ENCODE measurements around the gene KIAA1549. TPM values are rescaled to one million over a fixed set of nuclear protein-coding genes. Genes with fewer than 3 reads are reported as not detected.

Gene KIAA1549
- total RNA-seq (2012; rRNA removed) (1.1 and 1.3 TPM in 2 replicates), polyA plus RNA-seq (2012; rRNA removed) (3.2 and 3.3 TPM in 2 replicates), Bru-seq, nascent RNA (percentile 60 among the genes with signal in this experiment), BruChase-seq, experiment 1, labeled RNA remaining after a 6-hour chase (percentile 61 among the genes with signal in this experiment), BruChase-seq, experiment 2, labeled RNA remaining after a 2-hour chase (percentile 63 among the genes with signal in this experiment)
- 1.6 and 2.4 TPM in 2 replicates for polyA plus RNA-seq (2012; cell fraction: cytosol; rRNA removed)
- polyA plus RNA-seq (2012; cell fraction: nucleus; rRNA removed; ENCODE audit: low replicate concordance): 3.0 and 3.1 TPM in 2 replicates
- long read RNA-seq, partial matches to known transcripts: 2 of 2 reads
- long read RNA-seq, other reads (novel, unspliced or antisense): 0 of 2 reads

DNA sequence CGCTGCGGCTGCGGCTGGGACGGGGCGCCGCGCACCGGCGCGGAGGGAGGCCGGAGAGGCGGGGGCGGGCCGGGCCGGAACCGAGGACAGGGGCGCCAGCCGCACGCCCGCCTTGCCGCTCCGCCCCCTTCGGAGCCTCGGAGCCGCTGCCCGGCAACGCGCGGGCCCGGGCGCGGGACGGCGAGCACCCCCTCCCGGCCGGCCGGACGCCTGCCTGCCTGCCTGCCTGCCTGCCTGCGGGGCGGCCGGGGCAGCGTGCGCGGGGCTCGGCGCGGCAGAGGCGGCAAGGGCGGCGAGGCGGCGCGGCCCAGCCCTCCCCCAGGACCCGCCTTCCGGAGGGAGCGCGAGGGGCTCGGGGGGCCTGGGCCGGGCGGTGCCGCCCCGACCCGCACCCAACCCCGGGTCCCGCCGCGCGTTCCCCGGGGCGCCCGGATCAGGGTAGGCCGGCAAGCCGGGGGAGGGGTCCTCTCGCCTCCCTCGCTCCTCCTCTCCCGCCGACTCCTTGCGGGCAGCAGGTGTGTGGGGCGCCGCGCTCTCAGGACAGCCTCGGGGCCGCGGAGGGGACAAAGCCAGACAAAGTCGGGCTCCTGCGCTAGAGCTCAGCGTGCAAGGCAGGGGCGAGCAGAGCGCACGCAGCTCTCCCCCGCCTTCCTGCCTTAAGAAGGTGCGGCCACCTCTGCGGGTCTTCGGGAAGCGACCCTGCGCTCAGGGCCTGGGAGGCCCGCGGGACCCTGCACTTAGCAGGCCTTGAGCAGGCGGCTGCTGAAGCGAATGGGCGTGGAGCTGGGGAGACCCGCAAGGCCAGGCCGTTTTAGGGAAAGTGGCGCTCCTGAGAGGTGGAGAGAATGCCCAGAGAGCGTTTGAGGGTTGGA, at the start of gene KIAA1549:
TSS of gene KIAA1549 (minus strand) at position 58 of the 872 bp plus-strand sequence. CDS start 120 bp downstream, outside the sequence.
- POLR2A ChIA-PET (ENCODE audit: unreplicated experiment): no interaction called here
- ATAC-seq (ENCODE audit: low read depth): peak; percentile 95
- H4K91ac ChIP-seq (ENCODE audit: insufficient read depth, low read depth, low read length): no peak within 1 kb of the TSS
- TF ChIP-seq POLR2A (IDR thresholded peaks at IDR 0.05; ENCODE audit: low read depth, low read length) (no peak), NFE2L2 (IDR thresholded peaks at IDR 0.05; ENCODE audit: low read depth, low read length) (no peak), CEBPB (IDR thresholded peaks at IDR 0.05; ENCODE audit: low read depth, low read length) (no peak), BHLHE40 (IDR thresholded peaks at IDR 0.05; ENCODE audit: low read depth, low read length) (0 out of 2 replicates have a peak, but pooled peaks have one; percentile 21), RCOR1 (IDR thresholded peaks at IDR 0.05; ENCODE audit: insufficient replicate concordance, low read length) (no peak), FOS (IDR thresholded peaks at IDR 0.05; ENCODE audit: low read depth, low read length) (no peak), MAZ (IDR thresholded peaks at IDR 0.05; ENCODE audit: borderline replicate concordance, low read depth, low read length) (peak; percentile 30; the same call in 1 of the 2 replicates), CHD1 (IDR thresholded peaks at IDR 0.05; ENCODE audit: low read depth, low read length) (no peak), MXI1 (IDR thresholded peaks at IDR 0.05; ENCODE audit: borderline replicate concordance, low read depth, low read length) (peak; percentile 57; the same call in 1 of the 2 replicates), SMC3 (IDR thresholded peaks at IDR 0.05; ENCODE audit: low read depth, low read length) (peak; percentile 39)
- TF ChIP-seq, protein P1, sequence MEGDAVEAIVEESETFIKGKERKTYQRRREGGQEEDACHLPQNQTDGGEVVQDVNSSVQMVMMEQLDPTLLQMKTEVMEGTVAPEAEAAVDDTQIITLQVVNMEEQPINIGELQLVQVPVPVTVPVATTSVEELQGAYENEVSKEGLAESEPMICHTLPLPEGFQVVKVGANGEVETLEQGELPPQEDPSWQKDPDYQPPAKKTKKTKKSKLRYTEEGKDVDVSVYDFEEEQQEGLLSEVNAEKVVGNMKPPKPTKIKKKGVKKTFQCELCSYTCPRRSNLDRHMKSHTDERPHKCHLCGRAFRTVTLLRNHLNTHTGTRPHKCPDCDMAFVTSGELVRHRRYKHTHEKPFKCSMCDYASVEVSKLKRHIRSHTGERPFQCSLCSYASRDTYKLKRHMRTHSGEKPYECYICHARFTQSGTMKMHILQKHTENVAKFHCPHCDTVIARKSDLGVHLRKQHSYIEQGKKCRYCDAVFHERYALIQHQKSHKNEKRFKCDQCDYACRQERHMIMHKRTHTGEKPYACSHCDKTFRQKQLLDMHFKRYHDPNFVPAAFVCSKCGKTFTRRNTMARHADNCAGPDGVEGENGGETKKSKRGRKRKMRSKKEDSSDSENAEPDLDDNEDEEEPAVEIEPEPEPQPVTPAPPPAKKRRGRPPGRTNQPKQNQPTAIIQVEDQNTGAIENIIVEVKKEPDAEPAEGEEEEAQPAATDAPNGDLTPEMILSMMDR (conservative IDR thresholded peaks at IDR 0.05; ENCODE audit: low read depth, low read length): peak; percentile 58
- TF ChIP-seq, protein P2, sequence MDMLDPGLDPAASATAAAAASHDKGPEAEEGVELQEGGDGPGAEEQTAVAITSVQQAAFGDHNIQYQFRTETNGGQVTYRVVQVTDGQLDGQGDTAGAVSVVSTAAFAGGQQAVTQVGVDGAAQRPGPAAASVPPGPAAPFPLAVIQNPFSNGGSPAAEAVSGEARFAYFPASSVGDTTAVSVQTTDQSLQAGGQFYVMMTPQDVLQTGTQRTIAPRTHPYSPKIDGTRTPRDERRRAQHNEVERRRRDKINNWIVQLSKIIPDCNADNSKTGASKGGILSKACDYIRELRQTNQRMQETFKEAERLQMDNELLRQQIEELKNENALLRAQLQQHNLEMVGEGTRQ (IDR thresholded peaks at IDR 0.05; ENCODE audit: low read depth, low read length): no peak

More for the DNA sequence above, at the start of gene KIAA1549:
- Histone ChIP-seq H2BK120ac (ENCODE audit: low read depth, low read length) (no peak within 1 kb of the TSS), H3K4ac (ENCODE audit: low read depth, low read length) (0 out of 2 replicates have a peak within 1 kb of the TSS, but pooled peaks have one; percentile 10), H2AK9ac (replicated peaks; ENCODE audit: low read depth, low read length, poor library complexity) (peak within 1 kb of the TSS; percentile 71), H2BK5ac (ENCODE audit: low read depth, low read length, poor library complexity, severe bottlenecking) (no peak within 1 kb of the TSS), H3K4me2 (ENCODE audit: low read depth, low read length) (peak within 1 kb of the TSS; percentile 90), H4K20me1 (ENCODE audit: insufficient read depth, low read length) (0 out of 2 replicates have a peak, but pooled peaks cover 4% of the 10 kb centered on the region), H2BK20ac (ENCODE audit: low read depth, low read length) (no peak within 1 kb of the TSS), H2AFZ (replicated peaks; ENCODE audit: low read length, poor library complexity) (peak within 1 kb of the TSS; percentile 94), H3K18ac (ENCODE audit: low read depth, low read length) (no peak within 1 kb of the TSS), H3K4me3 (ENCODE audit: insufficient read depth, low read depth, low read length) (peak within 1 kb of the TSS; percentile 73), H3K9ac (ENCODE audit: low read depth, low read length) (peak within 1 kb of the TSS; percentile 61), H3K27me3 (ENCODE audit: control insufficient read depth, insufficient read depth, low read length) (peaks cover 2% of the 10 kb centered on the region; the same call in 1 of the 2 replicates), H3K79me1 (ENCODE audit: low read depth in 1 of 2, low read length in 2 of 2) (peaks cover 6 to 20% of the 10 kb centered on the region in 2 experiments; a peak in 3 of 4 replicates), H3K56ac (ENCODE audit: extremely low read depth, insufficient read depth, low read length) (peak within 1 kb of the TSS; percentile 26; the same call in 1 of the 2 replicates), H3K4me1 (ENCODE audit: control insufficient read depth, insufficient read depth, low read length) (peaks cover 3% of the 10 kb centered on the region; the same call in 1 of the 2 replicates), H2AK5ac (ENCODE audit: low read depth, low read length) (no peak within 1 kb of the TSS), H3K23ac (ENCODE audit: low read depth, low read length) (peak within 1 kb of the TSS; percentile 11), H2BK15ac (ENCODE audit: low read depth, low read length) (no peak within 1 kb of the TSS), H3K14ac (replicated peaks; ENCODE audit: low read depth, low read length) (0 out of 2 replicates have a peak within 1 kb of the TSS, but pooled peaks have one; percentile 28), H4K8ac (ENCODE audit: low read depth in 2 of 2, low read length in 2 of 2) (peak within 1 kb of the TSS in 1 of 2 experiments; percentile 33; a peak in 1 of 4 replicates), H3K27ac (ENCODE audit: insufficient read depth, low read length) (no peak within 1 kb of the TSS; the same call in 1 of the 2 replicates), H3K9me1 (ENCODE audit: insufficient read depth, low read length) (peaks cover 4% of the 10 kb centered on the region; the same call in 1 of the 2 replicates), H3K36me3 (ENCODE audit: control insufficient read depth, insufficient read depth, low read length) (no peaks in the 10 kb centered on the region), H4K5ac (ENCODE audit: low read depth, low read length) (no peak within 1 kb of the TSS), H3K9me3 (ENCODE audit: control insufficient read depth, insufficient read depth, low read length) (0 out of 2 replicates have a peak, but pooled peaks cover under 1% of the 10 kb centered on the region)
- BruUV-seq (replicated peaks): no TSS peak
- intact Hi-C loops (cut with micrococcal nuclease): loop anchor here (1.0 to 5.0 kb wide), 3 partner anchors 54 to 243 kb away; no protein-coding TSS in a partner anchor
- dilution Hi-C loops (cut with HindIII; ENCODE audit: low sequenced_read_pairs, unreplicated experiment): no loop called here
- in situ Hi-C loops (cut with MboI; ENCODE audit: low sequenced_read_pairs): no loop called here
- peak; percentile 64 for DNase-seq
- CTCF ChIA-PET: interaction anchor here (0.7 to 1.7 kb wide), 2 partner anchors 10 to 95 kb away, joined by 4 to 6 read pairs; no protein-coding TSS in a partner anchor
- 3% methylated on average over 56 of the region's 105 CpGs; no CpG with 5 or more reads in 1 of the 2 experiments for WGBS, 2 experiments (ENCODE audit: extremely low coverage in 2 of 2, insufficient read length in 1 of 2)
